GM20431 (cell line): ENCODE measurements around the gene KCNAB1.
"Not testable (repeated sequence)": the region's sequence is repeated elsewhere in the genome, so short reads cannot be mapped to it uniquely, and the experiment has no call there.

Experiments used
- in situ Hi-C: fragments of 300-500 bp; cut with MseI, MboI; formaldehyde crosslinking; loops from one replicate; pipeline ENCODE4 v1.15.0; 2020; ENCODE audit warnings: low sequenced_read_pairs; ENCODE audit not compliant: unreplicated experiment

The KCNAB1 gene

DNA sequence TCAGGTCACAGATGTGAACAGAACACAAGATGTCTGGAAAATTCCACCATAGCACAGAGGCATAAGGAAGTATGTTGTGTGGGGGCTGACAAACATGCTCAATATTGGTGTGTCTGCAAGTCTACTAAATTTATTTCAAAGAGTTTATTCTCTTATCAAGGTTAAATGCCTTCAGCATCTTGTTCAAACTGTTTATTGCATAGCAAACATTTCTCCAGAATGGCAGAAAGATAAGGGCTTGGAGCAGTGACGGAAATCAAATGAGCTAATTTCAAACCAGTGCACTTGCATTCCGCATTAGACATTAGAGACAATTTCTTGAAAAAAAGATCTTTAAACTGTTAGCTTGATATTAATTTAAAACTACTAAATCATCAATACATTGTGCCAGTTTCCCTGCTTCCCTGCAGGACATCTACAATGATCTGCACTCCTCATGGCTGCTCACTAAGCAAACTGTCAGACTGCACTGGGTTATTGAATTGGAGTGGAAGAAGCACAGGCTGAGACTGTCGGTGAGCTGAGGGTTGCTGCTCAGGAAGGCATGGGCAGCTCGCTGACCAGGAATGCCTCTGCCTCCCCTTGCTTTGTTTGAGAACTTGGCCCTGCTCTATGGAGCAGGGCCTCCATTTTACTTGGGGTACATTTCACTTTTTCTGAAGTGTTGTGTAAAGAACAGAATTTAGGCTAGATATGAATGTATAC, 89.4 kb downstream of the KCNAB1 start:
- in situ Hi-C loops: no loop called here

DNA sequence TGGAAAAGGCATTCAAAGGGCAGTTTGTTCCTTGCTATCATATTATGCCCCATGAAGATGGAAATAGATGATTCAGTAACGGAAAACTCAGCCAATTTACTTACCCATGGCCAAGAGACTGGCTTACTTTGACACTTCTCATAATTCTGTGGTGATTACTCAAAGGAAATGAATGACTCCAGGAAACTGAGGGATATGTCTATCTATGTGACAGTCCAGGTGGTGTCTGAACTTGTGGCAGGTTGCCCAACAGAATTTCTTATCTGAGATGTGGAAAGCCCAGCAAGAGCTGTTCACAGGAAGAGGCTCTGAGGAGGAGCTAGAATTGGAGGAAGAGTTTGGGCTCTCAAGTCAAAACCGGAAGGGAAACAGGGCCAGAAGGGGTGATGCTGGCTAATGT, 91.2 kb downstream of the KCNAB1 start:
- in situ Hi-C loops: no loop called here

DNA sequence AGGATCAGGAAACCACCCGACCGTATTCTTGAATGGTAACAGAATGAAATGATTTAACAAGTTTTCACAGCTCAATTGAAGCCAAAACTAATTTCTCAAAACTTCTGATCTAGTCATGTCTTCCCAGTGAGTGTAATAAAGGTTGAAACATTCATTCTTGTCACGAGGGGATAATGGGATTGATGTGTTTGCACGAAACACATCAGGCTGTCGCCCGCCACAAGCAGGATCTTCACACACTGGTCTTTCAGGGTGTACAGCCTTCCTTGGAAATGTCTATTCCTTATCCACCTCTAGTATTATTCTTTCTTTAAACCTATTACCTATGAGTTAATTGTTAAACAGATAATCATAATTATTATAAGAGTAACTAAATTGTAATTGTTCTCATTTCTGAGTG, 94.3 kb downstream of the KCNAB1 start:
- in situ Hi-C loops: no loop called here

DNA sequence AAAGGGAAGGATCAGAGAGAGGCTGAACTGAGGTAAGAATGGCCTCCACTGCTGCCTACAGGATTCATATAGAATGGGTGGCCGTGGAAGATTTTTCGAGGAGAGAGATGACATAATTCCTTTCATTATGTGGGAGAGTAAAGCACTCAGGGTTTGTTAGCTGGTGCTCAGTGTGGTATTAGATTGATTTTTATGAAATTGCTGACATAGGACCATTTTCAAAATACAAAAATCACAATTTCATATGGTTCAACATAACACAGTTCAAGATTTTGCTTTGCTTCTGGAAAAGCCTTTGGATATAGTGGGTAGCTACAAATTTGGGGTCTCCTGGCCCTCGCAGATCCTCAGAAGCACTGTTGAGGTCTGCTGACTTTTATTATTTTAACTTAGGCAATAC, 95.4 kb downstream of the KCNAB1 start:
- in situ Hi-C loops: no loop called here

DNA sequence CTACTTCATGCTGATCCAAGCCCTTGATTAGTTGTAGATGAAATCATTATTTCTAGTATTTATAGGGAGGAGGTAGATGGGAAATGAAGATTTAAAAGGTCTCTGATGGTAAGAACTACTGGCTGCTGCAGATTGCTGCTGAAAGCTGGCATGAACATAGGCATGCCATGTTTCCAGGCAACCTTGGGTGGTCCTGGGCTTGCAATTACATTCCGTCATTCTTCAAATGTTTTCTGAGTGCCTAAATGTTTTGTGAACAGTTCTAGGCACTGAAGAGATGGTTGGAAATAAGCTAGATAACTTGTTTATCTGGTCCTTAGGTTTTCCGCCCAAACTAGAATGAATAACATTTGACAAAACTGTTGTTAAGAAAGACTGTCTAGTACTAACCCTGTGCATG, 95.8 kb downstream of the KCNAB1 start:
- in situ Hi-C loops: no loop called here

DNA sequence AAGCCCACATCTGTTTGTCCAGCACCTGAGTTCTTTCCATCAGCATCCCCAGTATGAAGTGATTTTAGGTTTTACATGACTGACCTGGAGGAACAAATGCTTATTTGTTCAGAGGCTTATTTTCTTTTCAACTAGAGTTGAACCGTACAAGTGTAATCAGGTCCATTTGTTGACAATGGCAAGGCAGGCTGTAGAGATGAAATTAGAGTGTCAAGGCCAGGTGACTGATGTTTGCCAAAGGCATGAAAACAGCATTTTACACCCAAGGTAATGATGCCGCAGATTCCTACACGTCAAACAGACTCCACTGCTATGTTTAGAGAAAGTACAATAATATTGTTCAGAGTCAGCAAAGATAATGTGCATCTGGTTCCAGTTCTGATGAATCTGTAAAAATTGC, 96.5 kb downstream of the KCNAB1 start:
- in situ Hi-C loops: no loop called here

DNA sequence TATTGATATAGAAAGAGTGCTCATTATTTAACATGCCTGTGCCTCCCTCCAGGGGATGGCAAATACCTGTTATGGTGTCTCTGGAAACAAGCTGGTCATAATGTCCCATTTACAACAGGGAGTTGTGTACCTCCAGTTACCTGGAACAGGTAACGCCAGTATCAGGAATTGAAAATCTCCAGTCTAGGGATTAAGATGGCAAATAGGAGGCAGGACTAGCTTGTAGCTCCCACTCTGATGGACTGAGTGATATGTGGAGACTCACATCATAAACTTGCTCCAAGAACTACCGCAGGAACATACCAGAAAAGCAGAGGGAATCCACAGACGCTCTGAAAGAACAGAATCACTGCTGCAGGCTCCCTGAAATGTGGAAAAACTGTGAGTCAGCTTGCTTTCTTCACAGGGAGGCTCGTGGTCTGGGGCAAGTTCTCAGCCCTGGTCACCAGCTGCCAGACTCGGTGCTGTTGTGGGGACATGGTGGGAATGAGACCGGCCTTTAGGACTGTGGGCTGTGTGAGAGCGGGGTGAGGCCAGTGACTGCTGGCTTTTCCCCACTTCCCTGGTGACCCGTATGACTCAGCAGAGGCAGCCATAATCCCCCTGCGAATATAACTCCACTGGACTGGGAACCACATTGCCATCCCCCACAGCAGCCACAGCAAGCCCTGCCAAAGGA, 97.4 kb downstream of the KCNAB1 start:
- in situ Hi-C loops: no loop called here

DNA sequence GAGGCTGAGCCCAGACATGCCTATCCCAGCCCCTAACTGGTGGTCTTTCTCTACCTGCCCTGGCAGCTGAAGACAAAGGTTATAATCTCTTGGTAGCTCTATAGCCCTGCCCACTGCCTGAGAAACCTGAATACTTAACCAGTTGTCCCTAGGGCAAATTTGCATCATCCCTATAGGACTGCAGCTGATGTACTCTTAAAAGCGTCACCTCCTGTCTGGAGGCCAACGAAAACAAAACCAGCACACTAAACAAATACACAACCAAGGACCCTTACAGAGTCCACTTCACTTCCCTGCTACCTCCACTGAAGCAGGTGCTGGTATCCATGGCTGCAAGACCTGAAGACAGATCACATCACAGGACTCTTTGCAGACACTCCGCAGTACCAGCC, 98.0 kb downstream of the KCNAB1 start:
- in situ Hi-C loops: no loop called here

DNA sequence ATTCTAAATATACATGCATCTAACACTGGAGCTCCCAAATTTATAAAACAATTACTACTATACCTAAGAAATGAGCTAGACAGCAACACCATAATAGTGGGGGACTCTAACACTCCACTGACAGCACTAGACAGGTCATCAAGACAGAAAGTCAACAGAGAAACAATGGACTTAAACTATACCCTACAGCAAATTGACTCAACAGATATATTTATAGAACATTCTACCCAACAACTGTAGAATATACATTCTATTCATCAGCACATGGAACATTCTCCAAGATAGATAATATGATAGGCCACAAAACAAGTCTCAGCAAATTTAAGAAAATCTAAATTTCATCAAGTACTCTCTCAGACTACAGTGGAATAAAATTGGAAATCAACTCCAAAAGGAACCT, 102.0 kb downstream of the KCNAB1 start:
- in situ Hi-C loops: not testable (repeated sequence)

DNA sequence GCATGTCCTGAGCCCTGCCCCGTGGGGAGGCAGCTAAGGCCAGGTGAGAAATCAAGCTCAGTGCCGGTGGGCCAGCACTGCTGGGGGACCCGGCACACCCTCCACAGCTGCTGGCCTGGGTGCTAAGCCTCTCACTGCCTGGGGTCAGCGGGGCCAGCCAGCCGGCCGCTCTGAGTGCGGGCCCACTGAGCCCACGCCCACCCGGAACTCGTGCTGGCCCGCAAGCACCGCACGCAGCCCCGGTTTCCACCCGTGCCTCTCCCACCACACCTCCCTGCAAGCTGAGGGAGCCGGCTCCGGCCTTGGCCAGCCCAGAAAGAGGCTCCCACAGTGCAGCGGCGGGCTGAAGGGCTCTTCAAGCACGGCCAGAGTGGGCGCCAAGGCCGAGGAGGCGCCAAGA, 103.7 kb downstream of the KCNAB1 start:
- in situ Hi-C loops: not testable (repeated sequence)

DNA sequence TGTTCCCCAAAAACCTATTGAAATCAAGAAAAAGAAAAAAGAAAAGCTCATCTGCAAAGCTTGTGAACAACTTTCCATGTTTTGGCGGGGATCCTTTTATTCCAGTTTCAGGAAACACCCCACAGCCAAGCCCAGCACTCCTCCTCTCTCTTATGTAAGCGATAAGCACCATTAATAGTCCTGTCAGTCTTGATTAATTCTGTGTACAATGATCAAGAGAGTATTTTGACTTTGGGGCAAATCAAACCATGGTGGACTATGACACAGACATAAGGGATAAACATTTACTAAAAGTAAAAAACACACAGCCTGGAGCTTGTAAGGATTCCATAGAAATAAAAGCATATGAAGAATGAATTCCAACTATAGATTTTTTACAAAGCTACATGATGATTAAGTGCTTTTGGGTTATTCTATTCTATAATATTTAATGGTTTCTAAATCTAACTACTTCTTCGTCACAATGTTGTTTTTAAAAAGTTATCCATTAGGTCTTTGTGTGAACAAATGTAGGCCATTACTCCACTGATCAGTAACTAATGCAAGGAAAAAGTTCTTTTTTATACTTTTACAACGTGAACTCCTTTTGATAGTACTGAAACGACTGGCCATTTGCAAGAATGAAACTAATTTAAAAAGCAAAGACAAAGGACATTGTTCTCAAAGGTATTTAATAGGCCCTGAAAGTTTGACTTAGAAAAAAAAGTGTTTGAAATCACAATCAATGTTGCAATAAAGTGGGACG, 106.5 kb downstream of the KCNAB1 start:
- in situ Hi-C loops: no loop called here

DNA sequence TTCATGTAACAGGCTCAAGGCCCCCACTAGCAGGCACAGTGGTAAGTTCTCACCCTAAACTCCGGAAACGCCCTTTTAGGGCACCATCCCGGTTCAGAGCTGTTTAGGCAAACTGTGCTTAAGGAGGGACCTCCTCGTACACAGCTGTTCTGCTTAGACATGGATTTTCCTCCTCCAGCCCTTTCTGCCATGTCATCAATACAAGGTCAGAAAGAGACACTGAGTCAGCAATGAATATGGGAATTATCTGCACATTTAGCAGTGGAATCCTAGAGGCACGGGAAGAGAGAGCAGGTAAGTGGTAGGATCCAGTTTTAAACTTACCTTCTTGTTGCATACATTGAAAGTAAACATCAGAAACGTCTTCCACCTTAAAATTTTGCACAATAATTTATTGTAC, 107.3 kb downstream of the KCNAB1 start:
- in situ Hi-C loops: no loop called here

DNA sequence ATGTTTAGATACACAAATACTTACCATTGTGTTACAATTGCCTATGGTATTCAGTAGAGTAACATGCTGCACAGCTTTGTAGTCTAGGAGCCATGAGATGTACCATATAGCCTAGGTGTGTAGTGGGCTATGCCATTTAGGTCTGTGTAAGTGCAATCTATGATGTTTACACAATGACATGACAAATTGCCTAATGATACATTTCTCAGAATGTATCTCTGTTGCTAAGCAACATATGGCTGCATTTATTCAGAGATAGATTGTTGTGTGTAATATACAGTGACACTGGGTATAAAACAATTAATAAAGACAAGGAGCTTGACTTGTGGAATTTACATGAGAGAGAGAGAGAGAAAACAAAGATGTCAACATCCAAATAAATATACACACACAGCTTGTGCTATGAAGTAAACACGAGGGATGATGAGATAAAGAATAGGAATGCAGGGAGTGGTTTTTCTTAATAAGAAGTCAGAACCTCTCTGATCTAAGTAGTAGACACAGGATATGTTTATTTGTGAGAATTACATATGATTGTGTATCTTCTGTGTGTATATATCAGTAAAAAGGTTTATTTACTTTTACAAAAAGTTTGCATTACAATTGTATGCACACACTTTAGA, 110.0 kb downstream of the KCNAB1 start:
- in situ Hi-C loops: no loop called here

DNA sequence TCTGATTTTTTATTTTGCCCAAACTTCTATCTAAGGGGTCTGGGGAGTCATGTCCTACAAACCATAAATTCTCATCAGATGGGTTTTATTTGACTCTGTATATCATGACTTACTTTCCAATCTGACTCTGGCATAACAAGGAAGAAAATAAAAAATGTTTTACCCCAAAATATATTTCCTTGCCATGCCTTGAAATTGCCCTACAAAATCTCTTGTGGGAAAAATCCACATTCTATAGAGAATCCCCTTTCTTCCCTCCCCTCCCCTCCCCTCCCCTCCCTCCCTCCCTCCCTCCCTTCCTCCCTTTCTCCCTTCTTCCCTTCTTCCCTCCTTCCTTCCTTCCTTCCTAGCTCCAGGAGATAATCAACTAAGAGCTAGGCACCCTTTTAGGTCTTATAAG, 110.8 kb downstream of the KCNAB1 start:
- in situ Hi-C loops: not testable (repeated sequence)

DNA sequence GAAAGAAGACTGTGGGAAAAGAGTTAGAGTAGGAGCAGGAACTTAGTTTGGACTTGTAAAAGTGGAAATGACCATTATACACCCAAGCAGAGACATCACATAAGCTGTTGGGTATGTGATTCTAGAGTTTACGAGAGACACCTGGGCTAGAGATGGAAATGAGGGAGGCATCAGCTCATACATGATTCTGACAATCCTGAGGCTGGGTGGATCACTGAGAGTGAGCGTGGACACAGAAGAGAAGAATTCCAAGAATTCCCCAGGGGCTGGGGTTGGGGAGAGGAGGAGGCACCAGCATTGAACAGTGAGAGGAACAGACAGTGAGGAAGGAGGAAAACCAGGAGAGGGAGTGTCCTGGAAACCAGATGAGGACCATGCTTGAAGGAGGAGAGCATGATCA, 113.5 kb downstream of the KCNAB1 start:
- in situ Hi-C loops: no loop called here

DNA sequence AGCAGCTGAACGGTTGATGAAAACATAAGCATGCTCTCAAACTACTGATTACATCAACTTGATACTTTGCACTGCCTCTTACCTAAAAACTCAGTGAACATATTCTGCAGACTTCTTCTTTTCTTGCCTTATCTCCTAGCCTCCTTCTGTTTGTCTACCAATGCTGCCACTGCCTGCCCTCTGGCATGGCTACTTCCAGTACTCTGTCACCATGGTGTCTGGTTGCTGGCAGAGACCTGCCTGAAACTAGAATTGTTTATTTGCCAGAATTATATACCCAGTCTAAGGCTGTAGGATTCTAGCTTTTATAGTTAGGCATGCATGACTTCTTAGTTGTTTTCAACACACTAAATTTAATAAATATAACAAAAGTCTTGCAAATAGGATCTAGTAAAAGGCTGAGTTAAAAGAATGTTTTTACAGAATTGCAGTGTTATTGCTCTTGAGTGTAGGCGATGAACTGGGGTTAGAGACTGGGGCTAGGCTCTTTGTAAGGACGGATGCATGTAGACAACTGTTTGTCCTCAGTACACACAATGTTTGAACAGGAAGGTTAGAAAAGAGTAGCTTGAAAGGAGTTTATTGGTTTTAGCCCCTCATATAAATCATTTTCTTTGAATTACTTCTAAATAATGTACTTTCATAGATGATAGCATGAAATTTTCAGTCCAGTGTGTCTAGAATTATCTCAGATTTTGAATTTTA, 116.3 kb downstream of the KCNAB1 start:
- in situ Hi-C loops: no loop called here

DNA sequence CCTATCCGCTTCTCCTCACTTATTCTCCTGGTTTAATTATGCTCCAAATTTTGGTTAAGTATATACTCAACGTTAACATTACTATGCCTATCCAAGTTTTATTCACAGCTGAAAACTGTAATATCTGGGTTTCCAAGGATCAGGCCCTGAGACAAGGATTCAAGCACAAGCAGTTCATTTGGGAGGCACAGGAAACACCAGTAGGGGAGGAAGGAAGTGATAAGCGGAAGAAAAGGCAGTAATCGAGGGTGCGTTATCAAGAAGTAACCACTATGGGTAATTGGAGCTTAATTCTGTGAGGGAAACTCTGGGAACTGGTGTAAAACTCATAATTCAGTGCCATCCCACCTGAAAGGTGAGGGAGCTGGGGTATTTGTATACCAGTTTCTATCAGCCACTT, 120.3 kb downstream of the KCNAB1 start:
- in situ Hi-C loops: no loop called here

DNA sequence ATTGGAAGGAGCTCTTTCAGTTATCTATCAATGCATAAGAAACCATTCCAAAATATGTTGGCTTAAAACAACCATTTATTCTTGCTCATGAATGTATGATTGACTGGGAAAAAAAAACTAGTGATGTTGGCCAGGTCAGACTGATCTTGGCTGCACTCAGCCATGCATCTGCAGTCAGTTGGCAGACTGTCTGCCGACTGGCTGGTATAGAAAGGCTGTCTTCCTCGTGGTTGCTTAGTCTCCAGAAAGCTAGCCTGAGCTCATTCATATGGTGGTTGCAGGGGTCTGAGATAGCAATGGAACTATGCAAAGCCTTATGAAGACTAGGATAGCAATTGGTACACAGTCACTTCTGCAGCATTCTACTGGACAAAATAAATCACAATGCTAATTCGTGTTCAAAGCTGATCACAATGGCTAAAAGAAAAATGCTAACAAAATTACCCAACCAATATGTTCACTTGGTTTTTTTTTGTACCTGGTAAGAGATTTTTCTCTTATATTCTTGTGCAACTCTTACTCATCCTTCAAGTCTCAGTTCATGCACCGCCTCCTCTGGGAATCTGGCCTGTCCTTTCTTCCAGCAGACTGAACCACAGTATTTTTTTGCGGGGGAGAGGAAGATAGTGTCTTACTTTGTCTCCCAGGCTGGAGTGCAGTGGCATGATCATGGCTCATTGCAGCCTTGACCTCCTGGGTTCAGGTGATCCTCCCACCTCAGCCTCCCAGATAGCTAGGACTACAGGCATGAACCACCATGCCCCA, 126.8 kb downstream of the KCNAB1 start:
- in situ Hi-C loops: no loop called here

DNA sequence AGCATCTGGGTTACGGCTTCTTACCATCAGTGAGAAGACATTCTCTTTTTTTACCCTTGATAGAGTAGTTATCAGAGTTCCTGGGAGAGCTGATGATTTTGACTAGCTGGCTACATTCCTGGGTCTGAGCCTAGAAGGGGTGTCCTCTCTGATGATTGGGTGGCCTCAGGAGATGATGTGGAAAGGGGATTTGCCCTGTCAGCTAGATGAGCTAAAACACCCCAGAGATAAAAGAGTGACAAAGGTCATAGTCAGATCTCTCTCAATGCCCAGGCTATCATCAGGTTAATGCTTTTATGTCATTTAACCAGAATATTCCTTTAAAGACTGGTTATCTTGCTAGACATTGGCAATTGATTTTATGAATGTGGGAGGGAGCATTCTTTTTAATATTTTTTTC, 130.2 kb downstream of the KCNAB1 start:
- in situ Hi-C loops: no loop called here

DNA sequence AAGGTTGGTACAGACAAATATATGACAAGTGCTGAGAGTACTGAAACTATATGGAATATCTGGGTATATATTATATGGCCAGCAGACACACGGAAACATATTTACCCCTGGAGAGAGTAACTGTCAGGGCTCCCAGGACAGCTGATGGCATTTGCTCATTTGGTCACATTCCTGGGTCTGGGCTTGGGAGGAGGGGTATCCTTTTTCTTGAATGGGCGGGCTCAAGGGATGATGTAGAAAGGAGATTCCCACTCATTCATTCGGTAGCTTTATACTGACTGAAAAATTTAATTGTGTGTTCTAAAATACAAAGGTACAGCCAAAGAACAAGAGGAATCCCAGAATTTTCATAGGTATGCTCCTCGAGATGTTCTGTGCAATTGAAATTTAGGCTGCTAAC, 131.0 kb downstream of the KCNAB1 start:
- in situ Hi-C loops: no loop called here
